HepG2 (cell line): ENCODE results near the gene ANKRD11. TPM values are rescaled to one million over a fixed set of nuclear protein-coding genes. Genes with fewer than 3 reads are reported as not detected.

ENCODE experiments used
- BHLHE40 ChIP-seq: IDR thresholded peaks from 2 replicates; pipeline ENCODE4 v1.6.1; 2011; ENCODE audit warnings: low read length, improper control_type of control experiment
- ETV6 ChIP-seq: sonication (generic); formaldehyde crosslinking; conservative IDR thresholded peaks from 2 replicates; pipeline ENCODE4 v1.4.0; 2020; ENCODE audit warnings: missing genetic modification reagents
- HDAC1 ChIP-seq: sonication (generic); formaldehyde crosslinking; IDR thresholded peaks from 2 replicates; pipeline ENCODE4 v1.5.1; 2020; ENCODE audit warnings: mild to moderate bottlenecking, missing genetic modification reagents
- MEF2D ChIP-seq: sonication (generic); formaldehyde crosslinking; IDR thresholded peaks from 2 replicates; pipeline ENCODE4 v1.5.1; 2020; ENCODE audit warnings: mild to moderate bottlenecking, missing genetic modification reagents
- NFRKB ChIP-seq: fragments of 450-650 bp; IDR thresholded peaks from 2 replicates; pipeline ENCODE4 v1.6.1; 2017
- NR1H2 ChIP-seq: sonication (generic); formaldehyde crosslinking; IDR thresholded peaks from 2 replicates; pipeline ENCODE4 v1.8.1; 2022; ENCODE audit warnings: low read depth, missing genetic modification reagents, borderline replicate concordance
- RFXANK ChIP-seq: IDR thresholded peaks from 2 replicates; pipeline ENCODE4 v1.6.1; 2016
- TARDBP ChIP-seq: sonication (generic); formaldehyde crosslinking; IDR thresholded peaks from 2 replicates; pipeline ENCODE4 v1.8.0; 2022; ENCODE audit warnings: mild to moderate bottlenecking, missing genetic modification reagents
- ZNF143 ChIP-seq: sonication (generic); formaldehyde crosslinking; IDR thresholded peaks from 2 replicates; pipeline ENCODE4 v1.4.0; 2020; ENCODE audit warnings: missing genetic modification reagents
- ZNF430 ChIP-seq: sonication (generic); formaldehyde crosslinking; IDR thresholded peaks from 2 replicates; pipeline ENCODE4 v1.9.0; 2021; ENCODE audit warnings: mild to moderate bottlenecking, missing genetic modification reagents
- ZNF441 ChIP-seq: sonication (generic); formaldehyde crosslinking; IDR thresholded peaks from 2 replicates; pipeline ENCODE4 v1.7.0; 2021; ENCODE audit warnings: missing genetic modification reagents, borderline replicate concordance
- ZNF451 ChIP-seq: sonication (generic); formaldehyde crosslinking; IDR thresholded peaks from 2 replicates; pipeline ENCODE4 v1.5.0; 2020; ENCODE audit warnings: mild to moderate bottlenecking, missing genetic modification reagents
- ZNF616 ChIP-seq: sonication (generic); formaldehyde crosslinking; IDR thresholded peaks from 2 replicates; pipeline ENCODE4 v1.5.0; 2020; ENCODE audit warnings: low read depth, mild to moderate bottlenecking, missing genetic modification reagents
- ZNF678 ChIP-seq: sonication (generic); formaldehyde crosslinking; IDR thresholded peaks from 2 replicates; pipeline ENCODE4 v1.4.0; 2020; ENCODE audit warnings: mild to moderate bottlenecking, missing genetic modification reagents
- ZNF747 ChIP-seq: sonication (generic); formaldehyde crosslinking; IDR thresholded peaks from 2 replicates; pipeline ENCODE4 v1.8.1; 2023; ENCODE audit warnings: missing genetic modification reagents, mild to moderate bottlenecking, borderline replicate concordance
- ZNF891 ChIP-seq: sonication (generic); formaldehyde crosslinking; IDR thresholded peaks from 2 replicates; pipeline ENCODE4 v1.5.0; 2020; ENCODE audit warnings: mild to moderate bottlenecking, missing genetic modification reagents
- polyA plus RNA-seq, 8 experiments: library from polyadenylated mRNA; depleted of rRNA in 3 of 8; stranded (reverse) in 7 of 8; unstranded in 1 of 8; fragments of >200 nt; fragmentation: Illumina TruSeq in 4 of 8; extraction: Trizol in 4 of 8; gene quantifications; 2 replicates each; pipeline versions ENCODE4 v1.2.1 to v1.2.3, GENCODE V29; 2011 to 2016; ENCODE audit warnings: low read depth in 4 of 8, missing spikeins in 1 of 8, mixed read lengths in 1 of 8; ENCODE audit not compliant: insufficient read depth in 1 of 8
- total RNA-seq, 5 experiments: library from RNA; depleted of rRNA; stranded (reverse); fragments of >200 nt; fragmentation: Illumina TruSeq; extraction: Trizol; gene quantifications; 2 replicates each; pipeline ENCODE4 v1.2.3, GENCODE V29; 2016; ENCODE audit warnings: low read depth in 1 of 5
- TF ChIP-seq, protein P1 (sequence below): IDR thresholded peaks from 2 replicates; pipeline ENCODE4 v1.6.1; 2018; ENCODE audit warnings: missing genetic modification reagents
- TF ChIP-seq, protein P2 (sequence below): sonication (generic); formaldehyde crosslinking; IDR thresholded peaks from 2 replicates; pipeline ENCODE4 v1.5.0; 2020; ENCODE audit warnings: missing genetic modification reagents
- TF ChIP-seq, protein P3 (sequence below): IDR thresholded peaks from 2 replicates; pipeline ENCODE4 v1.6.1; 2012; ENCODE audit warnings: inconsistent platforms
- TF ChIP-seq, protein P4 (sequence below): sonication (generic); formaldehyde crosslinking; IDR thresholded peaks from 2 replicates; pipeline ENCODE4 v1.5.1; 2020; ENCODE audit warnings: missing genetic modification reagents, mild to moderate bottlenecking, borderline replicate concordance
- TF ChIP-seq, protein P5 (sequence below): sonication (generic); formaldehyde crosslinking; IDR thresholded peaks from 2 replicates; pipeline ENCODE4 v1.5.0; 2020; ENCODE audit warnings: mild to moderate bottlenecking, missing genetic modification reagents, moderate library complexity
- TF ChIP-seq, protein P6 (sequence below): IDR thresholded peaks from 2 replicates; pipeline ENCODE4 v1.6.1; 2016
- TF ChIP-seq, protein P7 (sequence below): sonication (generic); formaldehyde crosslinking; IDR thresholded peaks from 2 replicates; pipeline ENCODE4 v1.4.0; 2020; ENCODE audit warnings: missing genetic modification reagents, mild to moderate bottlenecking, borderline replicate concordance

ANKRD11 gene
- total and polyA plus RNA-seq, 2 of the 13 experiments (the other 11 are each of a cell fraction or from before 2014, with no cell fraction given): 21.4 to 38.4 TPM

DNA sequence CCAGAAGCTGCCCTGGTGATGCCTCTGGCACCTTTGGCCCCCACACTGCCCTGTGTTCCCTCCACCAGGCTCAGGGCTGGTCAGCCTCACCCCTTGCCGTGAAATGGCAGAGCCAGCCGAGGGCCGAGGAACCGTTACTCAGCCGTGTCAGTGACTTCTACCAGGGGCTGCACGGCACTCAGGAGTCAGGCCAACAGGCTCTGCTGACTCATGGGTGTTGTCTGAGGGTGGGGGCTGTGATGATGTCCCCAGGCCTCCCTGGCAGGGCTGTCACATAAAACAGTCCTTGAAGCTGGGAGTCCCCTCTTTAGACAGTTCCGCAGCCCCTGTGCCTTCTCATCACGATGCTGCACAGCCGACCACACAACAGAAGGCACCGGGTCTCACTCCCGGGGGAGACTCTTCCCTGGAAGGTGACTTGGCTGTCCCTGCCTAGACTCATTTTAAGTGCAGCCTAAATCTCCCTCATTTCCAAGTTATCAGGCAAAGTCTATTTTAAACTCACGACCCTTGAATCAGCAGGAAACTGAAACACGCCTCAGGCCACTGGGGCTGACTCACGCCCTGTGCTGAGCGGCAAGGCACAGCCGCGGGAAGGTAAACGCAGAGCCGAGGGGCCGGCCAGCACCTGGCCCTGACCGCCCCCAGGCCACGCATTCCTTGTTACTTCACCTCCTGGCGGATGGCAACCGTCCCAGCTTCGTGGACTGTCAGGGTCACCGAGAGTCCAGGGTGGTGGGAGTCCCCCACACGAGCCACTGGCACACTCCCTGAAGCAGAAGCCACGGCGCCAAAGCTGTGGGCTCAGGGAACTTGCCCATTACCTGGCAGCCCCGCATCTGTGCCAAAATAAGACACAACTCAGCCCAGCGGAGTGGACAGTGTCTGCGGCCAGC is 170.2 kb downstream of the ANKRD11 start (continued):
- TF ChIP-seq, protein P1, sequence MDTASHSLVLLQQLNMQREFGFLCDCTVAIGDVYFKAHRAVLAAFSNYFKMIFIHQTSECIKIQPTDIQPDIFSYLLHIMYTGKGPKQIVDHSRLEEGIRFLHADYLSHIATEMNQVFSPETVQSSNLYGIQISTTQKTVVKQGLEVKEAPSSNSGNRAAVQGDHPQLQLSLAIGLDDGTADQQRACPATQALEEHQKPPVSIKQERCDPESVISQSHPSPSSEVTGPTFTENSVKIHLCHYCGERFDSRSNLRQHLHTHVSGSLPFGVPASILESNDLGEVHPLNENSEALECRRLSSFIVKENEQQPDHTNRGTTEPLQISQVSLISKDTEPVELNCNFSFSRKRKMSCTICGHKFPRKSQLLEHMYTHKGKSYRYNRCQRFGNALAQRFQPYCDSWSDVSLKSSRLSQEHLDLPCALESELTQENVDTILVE (CRISPR knock-in tag): no peak
- no peak for TF ChIP-seq ZNF616 (CRISPR knock-in tag)
- TF ChIP-seq NR1H2 (CRISPR knock-in tag): no peak
- TF ChIP-seq, protein P2, sequence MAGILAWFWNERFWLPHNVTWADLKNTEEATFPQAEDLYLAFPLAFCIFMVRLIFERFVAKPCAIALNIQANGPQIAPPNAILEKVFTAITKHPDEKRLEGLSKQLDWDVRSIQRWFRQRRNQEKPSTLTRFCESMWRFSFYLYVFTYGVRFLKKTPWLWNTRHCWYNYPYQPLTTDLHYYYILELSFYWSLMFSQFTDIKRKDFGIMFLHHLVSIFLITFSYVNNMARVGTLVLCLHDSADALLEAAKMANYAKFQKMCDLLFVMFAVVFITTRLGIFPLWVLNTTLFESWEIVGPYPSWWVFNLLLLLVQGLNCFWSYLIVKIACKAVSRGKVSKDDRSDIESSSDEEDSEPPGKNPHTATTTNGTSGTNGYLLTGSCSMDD (CRISPR knock-in tag): no peak
- no peak; the same call in 1 of the 2 replicates for TF ChIP-seq ZNF891 (CRISPR knock-in tag)
- TF ChIP-seq, protein P3, sequence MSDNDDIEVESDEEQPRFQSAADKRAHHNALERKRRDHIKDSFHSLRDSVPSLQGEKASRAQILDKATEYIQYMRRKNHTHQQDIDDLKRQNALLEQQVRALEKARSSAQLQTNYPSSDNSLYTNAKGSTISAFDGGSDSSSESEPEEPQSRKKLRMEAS: peak; percentile 44; the same call in 1 of the 2 replicates
- TF ChIP-seq, protein P4, sequence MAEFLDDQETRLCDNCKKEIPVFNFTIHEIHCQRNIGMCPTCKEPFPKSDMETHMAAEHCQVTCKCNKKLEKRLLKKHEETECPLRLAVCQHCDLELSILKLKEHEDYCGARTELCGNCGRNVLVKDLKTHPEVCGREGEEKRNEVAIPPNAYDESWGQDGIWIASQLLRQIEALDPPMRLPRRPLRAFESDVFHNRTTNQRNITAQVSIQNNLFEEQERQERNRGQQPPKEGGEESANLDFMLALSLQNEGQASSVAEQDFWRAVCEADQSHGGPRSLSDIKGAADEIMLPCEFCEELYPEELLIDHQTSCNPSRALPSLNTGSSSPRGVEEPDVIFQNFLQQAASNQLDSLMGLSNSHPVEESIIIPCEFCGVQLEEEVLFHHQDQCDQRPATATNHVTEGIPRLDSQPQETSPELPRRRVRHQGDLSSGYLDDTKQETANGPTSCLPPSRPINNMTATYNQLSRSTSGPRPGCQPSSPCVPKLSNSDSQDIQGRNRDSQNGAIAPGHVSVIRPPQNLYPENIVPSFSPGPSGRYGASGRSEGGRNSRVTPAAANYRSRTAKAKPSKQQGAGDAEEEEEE (CRISPR knock-in tag): no peak
- TF ChIP-seq, protein P5, sequence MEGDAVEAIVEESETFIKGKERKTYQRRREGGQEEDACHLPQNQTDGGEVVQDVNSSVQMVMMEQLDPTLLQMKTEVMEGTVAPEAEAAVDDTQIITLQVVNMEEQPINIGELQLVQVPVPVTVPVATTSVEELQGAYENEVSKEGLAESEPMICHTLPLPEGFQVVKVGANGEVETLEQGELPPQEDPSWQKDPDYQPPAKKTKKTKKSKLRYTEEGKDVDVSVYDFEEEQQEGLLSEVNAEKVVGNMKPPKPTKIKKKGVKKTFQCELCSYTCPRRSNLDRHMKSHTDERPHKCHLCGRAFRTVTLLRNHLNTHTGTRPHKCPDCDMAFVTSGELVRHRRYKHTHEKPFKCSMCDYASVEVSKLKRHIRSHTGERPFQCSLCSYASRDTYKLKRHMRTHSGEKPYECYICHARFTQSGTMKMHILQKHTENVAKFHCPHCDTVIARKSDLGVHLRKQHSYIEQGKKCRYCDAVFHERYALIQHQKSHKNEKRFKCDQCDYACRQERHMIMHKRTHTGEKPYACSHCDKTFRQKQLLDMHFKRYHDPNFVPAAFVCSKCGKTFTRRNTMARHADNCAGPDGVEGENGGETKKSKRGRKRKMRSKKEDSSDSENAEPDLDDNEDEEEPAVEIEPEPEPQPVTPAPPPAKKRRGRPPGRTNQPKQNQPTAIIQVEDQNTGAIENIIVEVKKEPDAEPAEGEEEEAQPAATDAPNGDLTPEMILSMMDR: no peak
- no peak; the same call in 1 of the 2 replicates for TF ChIP-seq ZNF430
- TF ChIP-seq ZNF678 (CRISPR knock-in tag): no peak
- TF ChIP-seq ZNF451 (CRISPR knock-in tag): 0 out of 2 replicates have a peak, but pooled peaks have one; percentile 16
- peak; percentile 63; the same call in 1 of the 2 replicates for TF ChIP-seq TARDBP (CRISPR knock-in tag)
- no peak; the same call in 1 of the 2 replicates for TF ChIP-seq ETV6
- TF ChIP-seq ZNF143 (CRISPR knock-in tag): no peak
- no peak for TF ChIP-seq ZNF441 (CRISPR knock-in tag)
- TF ChIP-seq, protein P6, sequence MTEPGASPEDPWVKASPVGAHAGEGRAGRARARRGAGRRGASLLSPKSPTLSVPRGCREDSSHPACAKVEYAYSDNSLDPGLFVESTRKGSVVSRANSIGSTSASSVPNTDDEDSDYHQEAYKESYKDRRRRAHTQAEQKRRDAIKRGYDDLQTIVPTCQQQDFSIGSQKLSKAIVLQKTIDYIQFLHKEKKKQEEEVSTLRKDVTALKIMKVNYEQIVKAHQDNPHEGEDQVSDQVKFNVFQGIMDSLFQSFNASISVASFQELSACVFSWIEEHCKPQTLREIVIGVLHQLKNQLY (CRISPR knock-in tag): no peak
- TF ChIP-seq MEF2D (CRISPR knock-in tag): peak; percentile 90
- TF ChIP-seq, protein P7, sequence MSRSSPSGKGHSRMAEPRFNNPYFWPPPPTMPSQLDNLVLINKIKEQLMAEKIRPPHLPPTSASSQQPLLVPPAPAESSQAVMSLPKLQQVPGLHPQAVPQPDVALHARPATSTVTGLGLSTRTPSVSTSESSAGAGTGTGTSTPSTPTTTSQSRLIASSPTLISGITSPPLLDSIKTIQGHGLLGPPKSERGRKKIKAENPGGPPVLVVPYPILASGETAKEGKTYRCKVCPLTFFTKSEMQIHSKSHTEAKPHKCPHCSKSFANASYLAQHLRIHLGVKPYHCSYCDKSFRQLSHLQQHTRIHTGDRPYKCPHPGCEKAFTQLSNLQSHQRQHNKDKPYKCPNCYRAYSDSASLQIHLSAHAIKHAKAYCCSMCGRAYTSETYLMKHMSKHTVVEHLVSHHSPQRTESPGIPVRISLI (CRISPR knock-in tag): no peak
- TF ChIP-seq RFXANK (CRISPR knock-in tag): no peak
- TF ChIP-seq NFRKB: no peak
- TF ChIP-seq ZNF747: no peak
- TF ChIP-seq BHLHE40: no peak
- TF ChIP-seq HDAC1 (CRISPR knock-in tag): peak; percentile 70; the same call in 1 of the 2 replicates
